GM19099 (cell line): ENCODE measurements around the gene PWP1.

Experiments
- POLR2A ChIP-seq: IDR thresholded peaks from 3 replicates; pipeline ENCODE4 v1.6.1; 2011; ENCODE audit warnings: low read depth; ENCODE audit not compliant: insufficient read length; ENCODE audit errors: extremely low read depth

Gene PWP1

GRCh38 chr12:107760809-107761501 is 75.4 kb downstream of the PWP1 start, which contains the start of gene PRDM4:
TSS of gene PRDM4 (minus strand) at chr12:107761137. CDS start at chr12:107760515, 622 bp downstream.
- TF ChIP-seq POLR2A = peak; percentile 89

- no peak for TF ChIP-seq POLR2A
Observed at GRCh38 chr12:107761502-107761904, 75.9 kb downstream of the PWP1 start.
